ENCODE data around the gene CFAP73. TPM values are rescaled to one million over a fixed set of nuclear protein-coding genes. Genes with fewer than 3 reads are reported as not detected.

CFAP73 gene
- total RNA-seq, 2 donors from 2014 or later: 0.99 TPM; not detected in 1

DNA sequence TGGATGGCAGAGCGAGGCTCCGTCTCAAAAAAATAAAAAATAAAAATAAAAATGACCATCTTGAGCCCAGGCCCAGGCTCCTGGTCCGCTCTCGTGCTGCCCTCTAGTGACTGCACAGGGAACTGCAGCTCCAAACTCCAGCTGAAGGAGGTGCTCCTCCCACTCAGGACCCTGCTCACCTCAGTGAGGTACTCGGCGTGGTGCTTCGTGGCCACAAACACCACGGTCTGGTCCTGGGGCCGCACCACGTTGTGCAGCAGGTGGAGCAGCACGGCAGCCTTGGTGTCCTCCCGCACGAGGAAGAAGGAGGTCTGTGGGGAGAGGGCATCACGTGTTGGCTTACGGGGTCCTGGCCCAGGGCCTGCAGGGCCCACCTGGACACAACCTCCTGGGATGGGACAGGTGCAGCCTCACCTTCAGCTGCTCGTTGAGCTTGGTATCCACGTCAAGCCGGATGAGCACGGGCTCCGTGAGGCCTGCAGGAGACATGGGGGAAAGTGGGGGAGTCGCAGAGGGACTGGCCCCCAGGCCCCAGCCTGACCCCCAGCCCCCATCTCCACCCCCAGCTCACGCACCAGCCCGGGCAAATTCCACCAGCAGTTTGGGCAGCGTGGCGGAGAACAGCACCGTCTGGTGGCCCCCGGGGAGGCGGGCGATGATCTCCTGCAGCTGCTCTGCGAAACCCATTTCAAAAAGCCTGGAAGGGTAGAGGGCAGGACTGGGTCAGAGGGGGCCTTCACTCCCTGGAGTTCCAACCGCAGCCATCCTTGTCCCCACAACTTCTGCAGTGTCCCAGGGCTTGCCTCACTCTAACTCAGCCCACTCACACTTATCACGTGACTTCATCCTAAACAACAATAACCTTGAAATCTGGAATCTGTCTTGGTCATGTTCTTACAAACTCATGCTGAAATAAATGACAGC, 25.2 kb downstream of the CFAP73 start:
- no peaks in the 10 kb centered on the region for H3K4me1 ChIP-seq
- ATAC-seq (peak; percentile 75), DNase-seq (peak; percentile 70 to 84 (median 76))
- TF ChIP-seq, protein P1, sequence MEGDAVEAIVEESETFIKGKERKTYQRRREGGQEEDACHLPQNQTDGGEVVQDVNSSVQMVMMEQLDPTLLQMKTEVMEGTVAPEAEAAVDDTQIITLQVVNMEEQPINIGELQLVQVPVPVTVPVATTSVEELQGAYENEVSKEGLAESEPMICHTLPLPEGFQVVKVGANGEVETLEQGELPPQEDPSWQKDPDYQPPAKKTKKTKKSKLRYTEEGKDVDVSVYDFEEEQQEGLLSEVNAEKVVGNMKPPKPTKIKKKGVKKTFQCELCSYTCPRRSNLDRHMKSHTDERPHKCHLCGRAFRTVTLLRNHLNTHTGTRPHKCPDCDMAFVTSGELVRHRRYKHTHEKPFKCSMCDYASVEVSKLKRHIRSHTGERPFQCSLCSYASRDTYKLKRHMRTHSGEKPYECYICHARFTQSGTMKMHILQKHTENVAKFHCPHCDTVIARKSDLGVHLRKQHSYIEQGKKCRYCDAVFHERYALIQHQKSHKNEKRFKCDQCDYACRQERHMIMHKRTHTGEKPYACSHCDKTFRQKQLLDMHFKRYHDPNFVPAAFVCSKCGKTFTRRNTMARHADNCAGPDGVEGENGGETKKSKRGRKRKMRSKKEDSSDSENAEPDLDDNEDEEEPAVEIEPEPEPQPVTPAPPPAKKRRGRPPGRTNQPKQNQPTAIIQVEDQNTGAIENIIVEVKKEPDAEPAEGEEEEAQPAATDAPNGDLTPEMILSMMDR (IDR thresholded peaks at IDR 0.05): peak; percentile 85 to 99 (median 96)
- TF ChIP-seq POLR2A (IDR thresholded peaks at IDR 0.05): no peak
- H3K27ac ChIP-seq: no peak overlapping the region
- no peak overlapping the region for H3K4me3 ChIP-seq
- peaks cover 27 to 54% of the 10 kb centered on the region in 2 donors for H3K36me3 ChIP-seq (replicated peaks in 1 of 2; ENCODE audit: insufficient read depth in 1 of 2, low read depth in 2 of 2)
- WGBS, 2 donors: 39 to 47% methylated on average over 14 to 22 of the region's 32 CpGs
- no peaks in the 10 kb centered on the region for H3K27me3 ChIP-seq
- H3K9me3 ChIP-seq: no peaks in the 10 kb centered on the region
- intact Hi-C loops (cut with DNase I): loop anchor here (5.0 kb wide), 1 partner anchor 122 kb away; no protein-coding TSS in a partner anchor

GRCh38 chr12:113179023-113179422, 29.5 kb downstream of the CFAP73 start:
- no peaks in the 10 kb centered on the region for H3K27me3 ChIP-seq
- WGBS, 2 donors: 87 to 96% methylated on average over 8 to 13 of the region's 14 CpGs
- ATAC-seq (no peak), DNase-seq (no peak)
- no peak overlapping the region for H3K27ac ChIP-seq
- H3K9me3 ChIP-seq: no peaks in the 10 kb centered on the region
- peaks cover 32 to 35% of the 10 kb centered on the region in 2 donors for H3K36me3 ChIP-seq (replicated peaks in 1 of 2; ENCODE audit: insufficient read depth in 1 of 2, low read depth in 2 of 2)
- H3K4me3 ChIP-seq: no peak overlapping the region
- peaks cover 11% of the 10 kb centered on the region for H3K4me1 ChIP-seq
- no peak for TF ChIP-seq POLR2A (IDR thresholded peaks at IDR 0.05)
- TF ChIP-seq, protein P1 (IDR thresholded peaks at IDR 0.05): no peak
- intact Hi-C loops (cut with DNase I): no loop called here

- H3K36me3 ChIP-seq (replicated peaks in 1 of 2; ENCODE audit: insufficient read depth in 1 of 2, low read depth in 2 of 2): peaks cover 32% of the 10 kb centered on the region in 2 donors
- WGBS, 2 donors: 65 to 79% methylated on average over 4 of the region's 4 CpGs
- TF ChIP-seq POLR2A (IDR thresholded peaks at IDR 0.05): no peak
- TF ChIP-seq, protein P1 (IDR thresholded peaks at IDR 0.05): no peak
Observed at GRCh38 chr12:113180333-113180732, 30.8 kb downstream of the CFAP73 start.

GRCh38 chr12:113181975-113182374, 32.5 kb downstream of the CFAP73 start:
- Histone ChIP-seq H3K9me3 (no peaks in the 10 kb centered on the region), H3K36me3 (replicated peaks in 1 of 2; ENCODE audit: insufficient read depth in 1 of 2, low read depth in 2 of 2) (peaks cover 27 to 30% of the 10 kb centered on the region in 2 donors), H3K27ac (no peak overlapping the region), H3K4me3 (no peak overlapping the region), H3K4me1 (peaks cover 28% of the 10 kb centered on the region), H3K27me3 (no peaks in the 10 kb centered on the region)
- WGBS, 2 donors: 77 to 82% methylated on average over 3 of the region's 3 CpGs
- intact Hi-C loops (cut with DNase I): no loop called here
- no peak for ATAC-seq
- TF ChIP-seq, protein P1 (IDR thresholded peaks at IDR 0.05): no peak
- TF ChIP-seq POLR2A (IDR thresholded peaks at IDR 0.05): no peak
- DNase-seq: no peak

More at GRCh38 chr12:113180333-113180732, 30.8 kb downstream of the CFAP73 start:
- Histone ChIP-seq H3K9me3 (no peaks in the 10 kb centered on the region), H3K27me3 (no peaks in the 10 kb centered on the region), H3K4me3 (no peak overlapping the region), H3K4me1 (peaks cover 16% of the 10 kb centered on the region), H3K27ac (no peak overlapping the region)
- ATAC-seq: no peak
- DNase-seq: no peak
- intact Hi-C loops (cut with DNase I): no loop called here

Measured in body of pancreas (tissue), 4 donors.